GM19463 (cell line): Measurements from ENCODE around the gene CLTCL1.
A peak's percentile ranks its signal among the peaks of the same experiment; 100 is the strongest.
"Not testable (repeated sequence)": the region's sequence is repeated elsewhere in the genome, so short reads cannot be mapped to it uniquely, and the experiment has no call there.

Experiments
- ATAC-seq: cut with Tn5 transposase; IDR thresholded peaks from one replicate; pipeline ENCODE4 v1.9.1; 2021; ENCODE audit warnings: mild to moderate bottlenecking, moderate library complexity; ENCODE audit not compliant: unreplicated experiment

Gene CLTCL1

DNA sequence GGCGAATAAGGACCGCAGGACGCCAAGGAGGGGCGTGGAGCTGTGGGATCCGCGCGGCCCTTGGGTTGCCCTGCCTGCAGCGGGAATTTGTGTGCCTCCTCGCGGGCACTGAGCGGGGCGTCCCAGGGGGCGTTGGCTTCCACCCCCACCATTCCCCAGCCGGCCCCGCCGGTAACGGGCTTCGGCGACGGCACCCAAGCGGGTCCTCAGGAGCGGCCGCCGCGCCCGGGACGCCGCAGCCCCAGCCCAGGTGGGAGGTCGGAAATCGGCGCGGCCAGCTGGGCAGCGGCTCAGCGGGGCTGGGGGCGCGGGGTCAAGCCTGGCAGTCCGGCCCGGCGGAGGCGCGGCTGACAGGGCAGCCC is 320 bp downstream of the CLTCL1 start:
- ATAC-seq: peak; percentile 19

- no peak for ATAC-seq
Observed at GRCh38 chr22:19290400-19291217, 910 bp downstream of the CLTCL1 start.

- ATAC-seq: no peak
Observed at GRCh38 chr22:19289475-19290161, 1.9 kb downstream of the CLTCL1 start.

- no peak for ATAC-seq
Observed at GRCh38 chr22:19287889-19288288, 3.6 kb downstream of the CLTCL1 start.

DNA sequence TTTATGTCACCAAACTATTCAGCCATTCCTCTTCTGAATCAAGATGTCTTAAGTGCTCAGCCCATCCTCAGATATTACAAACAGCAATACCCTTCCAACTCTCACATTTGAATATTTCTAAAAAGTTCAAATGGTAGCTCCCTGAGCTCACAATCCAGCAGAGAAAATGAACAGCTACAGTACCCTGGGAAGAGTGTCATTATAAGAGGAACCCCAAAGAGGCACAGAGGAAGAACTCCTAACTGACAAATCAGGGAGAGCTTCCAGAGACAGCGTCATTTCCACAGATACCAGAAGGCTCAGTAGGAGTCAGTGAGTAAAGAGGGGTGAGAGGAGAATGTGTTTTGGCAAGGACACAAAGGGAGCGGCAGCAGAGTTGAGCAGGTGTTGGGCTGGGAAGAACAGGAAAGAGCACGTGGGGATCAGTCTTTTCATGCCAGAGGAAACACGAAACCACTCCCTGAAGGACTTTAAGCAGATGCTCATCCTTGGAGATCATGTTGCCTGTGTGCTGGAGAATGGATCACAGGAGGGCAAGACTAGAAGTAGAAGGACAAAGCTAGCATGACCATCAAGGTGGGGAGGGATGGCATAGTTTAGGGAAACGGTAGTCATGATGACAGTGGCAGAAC is 4.3 kb downstream of the CLTCL1 start:
- no peak for ATAC-seq

DNA sequence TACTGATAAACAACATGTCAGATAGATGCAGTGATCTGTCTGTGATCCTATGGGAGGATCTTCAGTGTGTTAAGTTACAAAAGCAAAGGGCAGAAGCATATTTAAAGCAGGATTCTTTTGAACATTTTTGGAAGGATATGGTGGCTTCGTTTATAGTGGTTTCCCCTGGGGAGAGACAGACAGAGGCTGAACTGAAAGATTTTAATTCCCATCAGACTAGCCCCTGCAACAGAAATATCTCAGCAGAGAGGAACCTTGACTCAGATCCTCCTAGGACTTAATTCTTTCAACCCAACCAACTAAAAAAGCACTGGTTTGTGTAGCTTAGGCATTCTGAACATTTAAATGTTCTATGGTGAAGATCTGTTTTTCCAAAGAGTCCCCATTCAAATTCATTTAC is 5.7 kb downstream of the CLTCL1 start:
- ATAC-seq: no peak

GRCh38 chr22:19279143-19279542 is 12.4 kb downstream of the CLTCL1 start:
- not testable (repeated sequence) for ATAC-seq

DNA sequence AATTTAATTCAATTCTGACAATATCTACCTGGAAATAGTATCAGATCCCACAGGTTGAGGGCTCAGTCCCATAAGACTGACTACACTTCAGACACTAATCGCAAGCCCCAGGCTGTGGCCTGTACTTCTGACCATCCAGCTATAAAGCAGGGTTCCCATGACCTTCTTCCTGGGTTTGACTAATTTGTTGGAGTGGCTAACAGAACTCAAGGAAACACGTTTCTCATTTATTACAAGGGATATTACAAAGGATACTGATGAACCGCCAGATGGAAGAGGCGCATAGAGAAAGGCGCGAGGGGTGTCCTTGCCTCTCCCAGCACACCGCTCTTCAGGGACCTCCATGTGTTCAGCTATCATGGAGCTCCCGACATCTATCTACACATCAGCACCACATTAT is 13.7 kb downstream of the CLTCL1 start:
- no peak for ATAC-seq

- no peak for ATAC-seq
Observed at GRCh38 chr22:19275919-19276600, 15.5 kb downstream of the CLTCL1 start.

- ATAC-seq: no peak
Observed at GRCh38 chr22:19275513-19275912, 16.0 kb downstream of the CLTCL1 start.

DNA sequence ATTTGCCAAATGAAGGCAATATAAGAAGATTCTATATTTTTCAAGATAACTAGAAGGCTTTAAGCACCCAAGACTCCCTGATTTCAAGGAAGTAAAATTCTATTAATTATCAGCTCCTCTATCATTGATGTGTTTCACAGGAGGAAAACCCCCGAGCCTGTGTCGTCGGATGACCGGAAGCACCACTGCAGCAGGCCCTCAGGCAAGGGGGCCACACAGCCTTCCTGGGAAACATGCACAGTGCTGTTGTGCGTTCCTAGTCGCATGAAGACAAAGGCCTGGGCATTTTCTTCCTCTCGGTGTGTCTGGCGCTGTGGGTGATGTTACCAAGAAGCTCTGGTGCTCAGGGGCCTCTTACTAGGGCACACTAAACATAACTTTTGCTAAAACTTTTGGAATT is 16.4 kb downstream of the CLTCL1 start:
- no peak for ATAC-seq

GRCh38 chr22:19271856-19272535 is 19.5 kb downstream of the CLTCL1 start:
- no peak for ATAC-seq

- no peak for ATAC-seq
Observed at GRCh38 chr22:19271273-19271855, 20.2 kb downstream of the CLTCL1 start.

- ATAC-seq: no peak
Observed at GRCh38 chr22:19270873-19271272, 20.6 kb downstream of the CLTCL1 start.

GRCh38 chr22:19266547-19267086 is 24.9 kb downstream of the CLTCL1 start:
- ATAC-seq: no peak

DNA sequence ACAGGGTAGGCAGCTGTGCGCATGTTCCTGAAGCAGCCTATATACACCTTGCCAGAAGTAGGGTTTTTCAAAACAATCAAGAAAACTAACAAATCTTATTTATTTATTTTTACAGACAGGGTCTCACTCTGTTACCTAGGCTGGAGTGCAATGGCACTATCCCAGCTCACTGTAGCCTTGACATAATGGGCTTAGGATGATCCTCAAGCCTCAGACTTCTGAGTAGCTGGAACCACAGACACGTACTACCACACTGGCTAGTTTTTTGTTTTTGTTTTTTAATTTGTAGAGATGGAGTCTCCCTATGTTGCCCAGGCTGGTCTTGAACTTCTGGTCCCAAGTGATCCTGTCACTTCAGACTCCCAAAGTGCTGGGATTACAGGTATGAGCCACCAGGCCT is 25.7 kb downstream of the CLTCL1 start:
- no peak for ATAC-seq

DNA sequence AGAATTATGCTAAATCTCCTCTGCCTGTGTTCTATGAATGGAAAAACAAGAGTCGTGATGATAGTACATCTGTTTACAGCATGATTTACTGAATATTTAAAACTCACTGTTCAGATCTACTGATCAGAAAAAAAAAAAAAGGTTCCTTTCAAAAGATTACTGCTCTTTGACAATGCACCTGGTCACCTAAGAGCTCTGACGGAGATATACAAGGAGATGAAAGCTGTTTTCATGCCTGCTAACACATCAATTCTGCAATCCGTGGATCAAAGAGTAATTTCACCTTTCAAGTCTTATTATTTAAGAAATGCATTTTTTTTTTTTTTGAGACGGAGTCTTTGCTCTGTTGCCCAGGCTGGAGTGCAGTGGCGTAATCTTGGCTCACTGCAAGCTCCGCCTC is 30.7 kb downstream of the CLTCL1 start:
- no peak for ATAC-seq

- ATAC-seq: no peak
Observed at GRCh38 chr22:19260194-19260593, 31.3 kb downstream of the CLTCL1 start.

DNA sequence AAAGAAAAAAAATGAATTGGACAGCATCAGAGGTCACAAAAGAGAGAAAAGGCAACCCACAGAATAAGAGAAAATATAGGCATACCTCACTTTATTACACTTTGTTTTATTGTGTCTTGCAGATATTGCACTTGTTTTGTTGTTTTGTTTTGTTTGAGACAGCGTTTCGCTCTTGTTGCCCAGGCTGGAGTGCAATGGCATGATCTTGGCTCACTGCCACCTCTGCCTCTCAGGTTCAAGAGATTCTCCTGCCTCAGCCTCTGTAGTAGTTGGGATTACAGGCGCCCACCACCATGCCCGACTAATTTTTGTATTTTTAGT is 32.6 kb downstream of the CLTCL1 start:
- not testable (repeated sequence) for ATAC-seq

DNA sequence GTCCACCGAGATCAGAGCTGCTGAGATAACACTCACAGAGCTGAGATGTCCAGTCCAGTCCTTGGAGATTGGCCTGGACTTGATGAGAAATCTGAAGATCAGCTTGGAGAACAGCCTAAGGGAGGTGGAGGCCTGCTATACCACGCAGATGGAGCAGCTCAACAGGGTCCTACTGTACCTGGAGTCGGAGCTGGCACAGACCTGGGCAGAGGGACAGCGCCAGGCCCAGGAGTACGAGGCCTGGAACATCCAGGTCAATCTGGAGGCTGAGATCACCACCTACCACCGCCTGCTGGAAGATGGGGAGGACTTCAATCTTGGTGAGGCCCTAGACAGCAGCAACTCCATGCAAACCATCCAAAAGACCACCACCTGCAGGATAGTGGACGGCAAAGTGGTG is 33.1 kb downstream of the CLTCL1 start:
- no peak for ATAC-seq
